Mesenchymal stem cell (in vitro differentiated cells and primary cell): ENCODE measurements around the gene RHBDF1.

ENCODE experiments used
- DNase-seq: peaks from one replicate; pipeline ENCODE4 v3.0.0-alpha.2; 2013
- H2AFZ ChIP-seq: one replicate; pipeline ENCODE4 v1.6.1; 2013; ENCODE audit warnings: low read depth, mild to moderate bottlenecking, control low read depth, inconsistent platforms, low read length, moderate library complexity
- H2AK5ac ChIP-seq: 2 replicates; pipeline ENCODE4 v1.6.1; 2013; ENCODE audit warnings: low read length, moderate library complexity, mild to moderate bottlenecking, inconsistent platforms; ENCODE audit not compliant: severe bottlenecking
- H2BK120ac ChIP-seq: one replicate; pipeline ENCODE4 v1.6.1; 2013; ENCODE audit warnings: low read depth, mild to moderate bottlenecking, inconsistent platforms, low read length, moderate library complexity
- H2BK12ac ChIP-seq, 2 experiments: one replicate each; pipeline ENCODE4 v1.6.1; 2013; ENCODE audit warnings: inconsistent platforms in 2 of 2, low read length in 2 of 2, mild to moderate bottlenecking in 2 of 2, moderate library complexity in 2 of 2, control low read depth in 1 of 2
- H2BK15ac ChIP-seq: one replicate; pipeline ENCODE4 v1.6.1; 2013; ENCODE audit warnings: mild to moderate bottlenecking, low read depth, inconsistent platforms; ENCODE audit not compliant: poor library complexity, severe bottlenecking
- H2BK5ac ChIP-seq: 2 replicates; pipeline ENCODE4 v1.6.1; 2013; ENCODE audit warnings: low read depth, mild to moderate bottlenecking, low read length, control low read depth, inconsistent platforms; ENCODE audit not compliant: poor library complexity, severe bottlenecking
- H3K14ac ChIP-seq, 2 experiments: one replicate each; pipeline ENCODE4 v1.6.1; 2013; ENCODE audit warnings: inconsistent platforms in 2 of 2, low read length in 2 of 2, control low read depth in 1 of 2, mild to moderate bottlenecking in 1 of 2, moderate library complexity in 1 of 2
- H3K18ac ChIP-seq, 2 experiments: one replicate each; pipeline ENCODE4 v1.6.1; 2013; ENCODE audit warnings: inconsistent platforms in 2 of 2, low read length in 2 of 2, control low read depth in 1 of 2, low read depth in 1 of 2, mild to moderate bottlenecking in 1 of 2
- H3K23ac ChIP-seq, 2 experiments: one replicate each; pipeline ENCODE4 v1.6.1; 2013; ENCODE audit warnings: inconsistent platforms in 2 of 2, low read length in 2 of 2, mild to moderate bottlenecking in 2 of 2, moderate library complexity in 2 of 2, control low read depth in 1 of 2
- H3K27ac ChIP-seq: 2 replicates; pipeline ENCODE4 v1.5.1; 2013; ENCODE audit warnings: mild to moderate bottlenecking, moderate library complexity, low read length, control low read depth, inconsistent platforms; ENCODE audit not compliant: poor library complexity, severe bottlenecking
- H3K27me3 ChIP-seq, 2 experiments: 2 replicates each; pipeline versions ENCODE4 v1.6.1 to v1.7.0; 2013; ENCODE audit warnings: low read length in 2 of 2, mild to moderate bottlenecking in 2 of 2, moderate library complexity in 2 of 2, control low read depth in 1 of 2, inconsistent platforms in 1 of 2; ENCODE audit not compliant: control insufficient read depth in 1 of 2, insufficient read depth in 1 of 2
- H3K36me3 ChIP-seq, 2 experiments: 2 replicates each; pipeline versions ENCODE4 v1.6.1 to v1.7.0; 2013; ENCODE audit warnings: low read length in 2 of 2, control low read depth in 1 of 2, inconsistent platforms in 1 of 2, low read depth in 1 of 2, mild to moderate bottlenecking in 1 of 2; ENCODE audit not compliant: insufficient read depth in 2 of 2, control insufficient read depth in 1 of 2
- H3K4ac ChIP-seq, 2 experiments: one replicate each; pipeline ENCODE4 v1.6.1; 2013; ENCODE audit warnings: inconsistent platforms in 2 of 2, low read length in 2 of 2, mild to moderate bottlenecking in 2 of 2, moderate library complexity in 2 of 2, control low read depth in 1 of 2, low read depth in 1 of 2
- H3K4me1 ChIP-seq: 2 replicates; pipeline ENCODE4 v1.6.1; 2013; ENCODE audit warnings: low read depth, low read length, control low read depth; ENCODE audit not compliant: control insufficient read depth, insufficient read depth
- H3K4me2 ChIP-seq: 2 replicates; pipeline ENCODE4 v1.6.1; 2013; ENCODE audit warnings: low read length, mild to moderate bottlenecking, inconsistent platforms; ENCODE audit not compliant: poor library complexity, severe bottlenecking
- H3K4me3 ChIP-seq, 2 experiments: 2 replicates each; pipeline versions ENCODE4 v1.5.1 to v1.7.0; 2013; ENCODE audit warnings: low read length in 2 of 2, mild to moderate bottlenecking in 2 of 2, control low read depth in 1 of 2, low read depth in 1 of 2; ENCODE audit not compliant: insufficient read depth in 1 of 2
- H3K79me1 ChIP-seq: replicated peaks from 2 replicates; pipeline ENCODE4 v1.6.1; 2013; ENCODE audit warnings: mild to moderate bottlenecking, control low read depth, low read length, inconsistent platforms; ENCODE audit not compliant: poor library complexity, severe bottlenecking
- H3K9ac ChIP-seq: 2 replicates; pipeline ENCODE4 v1.7.0; 2013; ENCODE audit warnings: mild to moderate bottlenecking, low read length, moderate library complexity
- H3K9me3 ChIP-seq: 2 replicates; pipeline ENCODE4 v1.7.0; 2013; ENCODE audit warnings: mild to moderate bottlenecking, low read length; ENCODE audit not compliant: control insufficient read depth
- H4K8ac ChIP-seq: one replicate; pipeline ENCODE4 v1.6.1; 2013; ENCODE audit warnings: inconsistent platforms, mild to moderate bottlenecking, low read length, moderate library complexity
- H4K91ac ChIP-seq: one replicate; pipeline ENCODE4 v1.6.1; 2013; ENCODE audit warnings: mild to moderate bottlenecking, low read length, inconsistent platforms
- WGBS: methylation state at CpG from one replicate; pipeline ENCODE4 v1.1.7; 2013; ENCODE audit warnings: mixed read lengths; 5-methylcytosine and 5-hydroxymethylcytosine counted together

The RHBDF1 gene

DNA sequence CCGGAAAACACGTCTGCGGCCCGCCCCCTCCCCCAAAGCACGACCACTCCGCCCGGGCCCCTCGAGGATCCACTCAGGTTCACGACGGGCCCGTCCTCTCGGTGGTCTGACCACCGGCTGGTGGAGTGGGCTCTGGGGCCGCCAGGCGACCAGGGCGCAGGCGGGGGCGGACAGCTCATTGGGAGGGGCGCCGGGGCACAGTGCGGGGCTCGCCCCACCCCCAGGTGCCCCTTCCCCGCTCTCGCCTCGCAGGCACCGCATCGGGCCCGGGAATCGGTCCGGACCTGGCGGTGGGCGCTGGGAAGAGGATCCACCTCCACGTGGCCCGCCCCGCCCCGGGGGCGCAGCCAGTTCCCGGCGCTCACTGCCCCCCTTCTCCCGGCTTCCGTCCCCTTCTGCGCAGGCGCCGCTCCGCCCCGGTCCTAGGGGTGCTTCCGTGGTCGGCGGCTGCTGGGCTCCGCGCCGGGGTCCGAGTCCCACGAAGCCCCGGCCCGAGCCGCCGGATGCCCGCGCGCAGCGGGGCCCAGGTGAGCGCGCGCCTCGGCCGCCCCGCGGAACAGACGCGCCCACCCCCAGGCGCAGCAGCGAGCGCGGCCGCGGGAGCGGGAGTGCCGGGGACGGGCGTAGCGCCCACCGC, 5.5 kb upstream of the RHBDF1 start, which contains the start of gene MPG:
Gene MPG, plus strand, starts transcription at position 419 of the 637 bp plus-strand sequence. Its CDS starts 85 bp downstream, at position 504.
- peak within 1 kb of the TSS; percentile 98 for H4K8ac ChIP-seq
- WGBS = under 1% methylated on average over 76 of the region's 83 CpGs
- DNase-seq = peak; percentile 83
- peaks cover 10% of the 10 kb centered on the region for H3K79me1 ChIP-seq
- H2AK5ac ChIP-seq = peak within 1 kb of the TSS; percentile 45
- peak within 1 kb of the TSS; percentile 76 to 97 for H2BK12ac ChIP-seq
- H3K14ac ChIP-seq = peak within 1 kb of the TSS in 1 of 2 experiments; percentile 97
- peak within 1 kb of the TSS; percentile 90 for H3K27ac ChIP-seq
- peak within 1 kb of the TSS in 1 of 2 experiments; percentile 96 for H3K23ac ChIP-seq
- H3K9ac ChIP-seq = peak within 1 kb of the TSS; percentile 92
- H3K4ac ChIP-seq = peak within 1 kb of the TSS; percentile 95 to 100
- H3K4me1 ChIP-seq = peaks cover 77% of the 10 kb centered on the region
- peak within 1 kb of the TSS; percentile 18 for H2AFZ ChIP-seq
- peak within 1 kb of the TSS; percentile 84 to 88 for H3K4me3 ChIP-seq
- H3K4me2 ChIP-seq = peak within 1 kb of the TSS; percentile 96
- no peaks in the 10 kb centered on the region for H3K27me3 ChIP-seq
- peaks cover 25 to 34% of the 10 kb centered on the region in 2 experiments for H3K36me3 ChIP-seq
- peak within 1 kb of the TSS; percentile 96 for H2BK15ac ChIP-seq
- H3K18ac ChIP-seq = peak within 1 kb of the TSS; percentile 99 to 100
- H4K91ac ChIP-seq = peak within 1 kb of the TSS; percentile 99
- H3K9me3 ChIP-seq = no peaks in the 10 kb centered on the region
- peak within 1 kb of the TSS; percentile 87 for H2BK5ac ChIP-seq
- H2BK120ac ChIP-seq = peak within 1 kb of the TSS; percentile 100

DNA sequence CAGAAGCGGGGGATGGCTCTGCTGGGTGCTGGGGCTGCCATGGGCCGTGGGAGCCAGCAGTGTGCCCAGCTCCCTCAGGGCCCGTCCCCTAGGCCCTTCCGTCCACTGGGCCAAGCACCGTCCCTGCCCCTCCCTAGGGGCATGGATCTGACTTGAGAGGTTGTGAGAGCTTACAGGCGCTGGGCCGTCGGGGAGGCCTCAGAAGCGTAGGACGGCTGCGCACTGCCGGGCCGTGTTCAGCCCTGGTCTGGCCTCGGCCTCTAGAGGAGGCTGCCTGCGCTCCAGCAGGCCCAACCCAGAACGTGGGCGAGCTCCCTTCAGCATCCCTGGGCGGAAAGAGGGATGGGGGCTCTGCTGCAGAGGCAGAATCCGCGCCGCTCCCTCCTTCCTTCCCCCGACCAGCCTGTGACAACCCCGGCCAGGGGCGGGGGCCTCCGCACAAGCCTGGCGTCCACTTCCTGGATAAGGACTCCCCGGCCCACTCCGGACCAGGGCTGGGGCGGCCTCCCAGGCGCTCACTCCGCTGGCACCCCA, 4.9 kb upstream of the RHBDF1 start:
- Histone ChIP-seq H3K4ac (peak overlapping the region; percentile 92 to 100), H3K27me3 (no peaks in the 10 kb centered on the region), H3K4me3 (peak overlapping the region; percentile 84 to 88), H3K9ac (peak overlapping the region; percentile 92), H4K8ac (peak overlapping the region; percentile 98), H2BK120ac (peak overlapping the region; percentile 100), H3K14ac (peak overlapping the region in 1 of 2 experiments; percentile 96), H3K4me2 (peak overlapping the region; percentile 54), H2BK15ac (peak overlapping the region; percentile 96), H3K36me3 (peaks cover 22 to 28% of the 10 kb centered on the region in 2 experiments), H4K91ac (peak overlapping the region; percentile 99), H3K27ac (peak overlapping the region; percentile 90), H3K79me1 (peaks cover 12% of the 10 kb centered on the region), H3K4me1 (peaks cover 76% of the 10 kb centered on the region), H2AK5ac (peak overlapping the region; percentile 28), H3K23ac (peak overlapping the region in 1 of 2 experiments; percentile 81), H2AFZ (no peak overlapping the region), H3K9me3 (no peaks in the 10 kb centered on the region), H2BK12ac (peak overlapping the region; percentile 76 to 97), H2BK5ac (peak overlapping the region; percentile 87), H3K18ac (peak overlapping the region; percentile 99 to 100)
- DNase-seq = peak; percentile 88
- 13% methylated on average over 27 of the region's 31 CpGs for WGBS

- Histone ChIP-seq H2BK120ac (peak overlapping the region; percentile 100), H3K9me3 (no peaks in the 10 kb centered on the region), H3K4me3 (peak overlapping the region; percentile 84 to 88), H2AK5ac (peak overlapping the region; percentile 28), H3K4ac (peak overlapping the region; percentile 92 to 100), H3K14ac (peak overlapping the region in 1 of 2 experiments; percentile 96), H3K18ac (peak overlapping the region; percentile 99 to 100), H2BK12ac (peak overlapping the region; percentile 95 to 97), H3K4me1 (peaks cover 73% of the 10 kb centered on the region), H3K4me2 (peak overlapping the region; percentile 54), H3K79me1 (peaks cover 12% of the 10 kb centered on the region), H2BK15ac (peak overlapping the region; percentile 96), H3K23ac (peak overlapping the region in 1 of 2 experiments; percentile 81), H3K27ac (peak overlapping the region; percentile 90), H3K36me3 (peaks cover 22 to 25% of the 10 kb centered on the region in 2 experiments), H4K8ac (peak overlapping the region; percentile 98), H2AFZ (no peak overlapping the region), H3K27me3 (no peaks in the 10 kb centered on the region), H3K9ac (peak overlapping the region; percentile 92), H2BK5ac (peak overlapping the region; percentile 87), H4K91ac (peak overlapping the region; percentile 99)
- DNase-seq = peak; percentile 96
- 14% methylated on average over 12 of the region's 13 CpGs for WGBS
Observed at GRCh38 chr16:76535-77272, 4.3 kb upstream of the RHBDF1 start.
